Loucy (cell line): ENCODE data around the gene NSD1.

Experiments used
- CTCF ChIP-seq: fragments of 200-600 bp; sonication (generic); conservative IDR thresholded peaks from 2 replicates; pipeline ENCODE4 v1.5.1; 2014; ENCODE audit warnings: mild to moderate bottlenecking, antibody characterized with exemption, low read length
- EZH2phosphoT487 ChIP-seq: fragments of 200-600 bp; IDR thresholded peaks from 2 replicates; pipeline ENCODE4 v1.6.1; 2018; ENCODE audit warnings: antibody characterized with exemption, mild to moderate bottlenecking, moderate library complexity, borderline replicate concordance

- TF ChIP-seq CTCF (no peak), EZH2phosphoT487 (no peak)
Observed at GRCh38 chr5:177188775-177189174, 55.2 kb downstream of the NSD1 start.
